HG03565 (cell line): ENCODE results near the gene TMCO5A.
"Not testable (repeated sequence)": the region's sequence is repeated elsewhere in the genome, so short reads cannot be mapped to it uniquely, and the experiment has no call there.

Experiments
- ATAC-seq: cut with Tn5 transposase; IDR thresholded peaks from one replicate; pipeline ENCODE4 v1.9.1; 2021; ENCODE audit warnings: mild to moderate bottlenecking, moderate library complexity; ENCODE audit not compliant: unreplicated experiment

The TMCO5A gene

GRCh38 chr15:37934340-37934739, at the start of gene TMCO5A:
Gene TMCO5A, plus strand, starts transcription at chr15:37934640. Its CDS starts 1,684 bp downstream, at chr15:37936324.
- ATAC-seq, result no peak

GRCh38 chr15:37885651-37886050, 48.8 kb upstream of the TMCO5A start:
- ATAC-seq, result no peak

DNA sequence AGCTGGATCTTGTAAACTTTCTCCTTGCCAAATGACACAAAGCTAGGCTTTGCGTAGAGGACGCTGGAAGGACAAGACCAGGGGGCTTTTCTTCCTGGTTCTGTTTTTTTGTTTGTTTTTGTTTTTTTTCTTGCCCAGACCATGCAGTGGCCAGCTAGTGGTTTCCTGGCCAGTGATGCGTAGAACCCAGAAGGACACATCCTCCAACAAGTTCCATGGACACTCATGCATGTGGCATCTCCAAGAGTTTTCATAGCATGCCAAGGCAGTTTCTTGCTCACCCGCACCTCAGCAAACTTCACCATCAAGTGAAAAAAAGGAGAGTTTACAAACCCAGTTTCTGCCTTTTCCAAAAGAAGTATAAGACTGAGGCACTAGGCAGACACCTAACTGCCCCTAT, 46.1 kb upstream of the TMCO5A start:
- ATAC-seq, result no peak

DNA sequence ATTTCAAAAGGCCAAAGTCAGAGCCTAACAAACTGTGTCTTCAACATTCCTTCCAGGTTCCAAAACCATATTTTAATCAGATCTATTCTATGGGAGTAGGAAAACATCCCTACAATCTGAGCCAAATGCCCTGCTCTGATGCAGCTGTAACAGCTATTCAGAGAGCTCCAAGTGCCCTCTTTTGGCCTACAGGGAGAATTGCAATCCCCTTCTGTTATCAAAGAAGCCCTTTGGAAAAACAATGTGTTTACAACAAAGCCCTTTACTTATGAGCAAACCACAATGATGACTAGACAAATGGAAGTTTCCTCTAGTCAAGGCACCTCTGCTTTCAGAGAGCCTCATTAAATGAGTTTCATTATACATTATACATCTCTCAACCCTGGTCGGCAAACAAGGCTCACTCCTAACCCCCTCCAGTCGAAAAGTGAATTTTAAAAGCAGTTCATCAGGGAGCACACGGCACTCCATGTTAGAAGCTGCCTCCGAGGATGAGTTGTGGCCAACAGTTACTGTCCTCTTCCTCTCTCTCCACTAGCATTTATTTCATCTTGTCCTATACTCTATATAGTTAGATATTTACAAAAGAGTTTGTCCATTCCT, 42.6 kb upstream of the TMCO5A start:
- no peak for ATAC-seq

DNA sequence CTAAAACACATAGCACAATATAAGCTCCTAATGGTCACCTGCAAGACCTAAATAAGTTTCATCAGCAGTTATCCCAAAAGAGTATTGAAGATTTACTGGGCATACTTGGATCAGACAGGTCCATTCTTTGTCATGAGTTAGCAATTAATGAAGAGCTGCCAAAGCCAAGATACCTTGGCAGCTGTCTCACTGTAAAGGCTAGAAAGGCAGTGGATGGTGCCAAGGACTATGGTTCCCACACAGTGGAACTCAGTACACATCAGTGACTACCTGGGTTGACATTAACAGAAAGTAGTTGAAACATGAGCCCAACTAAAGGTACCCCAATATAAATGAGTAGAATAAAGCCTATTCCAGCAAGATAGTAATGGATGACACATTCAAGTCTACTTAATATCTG, 41.1 kb upstream of the TMCO5A start:
- no peak for ATAC-seq

DNA sequence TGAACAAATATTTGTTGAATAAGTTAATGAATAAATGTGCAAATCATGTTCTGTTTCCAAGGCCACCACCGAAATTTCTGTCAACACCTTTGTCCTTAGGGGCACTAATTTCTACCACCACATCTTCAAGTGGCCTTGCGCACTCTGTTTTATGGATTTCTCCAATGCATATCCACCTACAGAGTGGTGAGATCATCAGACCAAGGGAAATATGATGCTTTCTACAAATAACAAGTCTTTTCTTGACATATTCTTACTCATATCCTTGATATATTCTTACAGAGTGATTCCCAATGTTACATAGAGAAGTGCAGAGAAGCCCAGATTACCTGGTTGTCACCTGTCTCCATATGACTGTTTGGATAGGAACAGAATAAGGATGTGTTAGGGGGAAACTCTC, 36.1 kb upstream of the TMCO5A start:
- ATAC-seq, result no peak

DNA sequence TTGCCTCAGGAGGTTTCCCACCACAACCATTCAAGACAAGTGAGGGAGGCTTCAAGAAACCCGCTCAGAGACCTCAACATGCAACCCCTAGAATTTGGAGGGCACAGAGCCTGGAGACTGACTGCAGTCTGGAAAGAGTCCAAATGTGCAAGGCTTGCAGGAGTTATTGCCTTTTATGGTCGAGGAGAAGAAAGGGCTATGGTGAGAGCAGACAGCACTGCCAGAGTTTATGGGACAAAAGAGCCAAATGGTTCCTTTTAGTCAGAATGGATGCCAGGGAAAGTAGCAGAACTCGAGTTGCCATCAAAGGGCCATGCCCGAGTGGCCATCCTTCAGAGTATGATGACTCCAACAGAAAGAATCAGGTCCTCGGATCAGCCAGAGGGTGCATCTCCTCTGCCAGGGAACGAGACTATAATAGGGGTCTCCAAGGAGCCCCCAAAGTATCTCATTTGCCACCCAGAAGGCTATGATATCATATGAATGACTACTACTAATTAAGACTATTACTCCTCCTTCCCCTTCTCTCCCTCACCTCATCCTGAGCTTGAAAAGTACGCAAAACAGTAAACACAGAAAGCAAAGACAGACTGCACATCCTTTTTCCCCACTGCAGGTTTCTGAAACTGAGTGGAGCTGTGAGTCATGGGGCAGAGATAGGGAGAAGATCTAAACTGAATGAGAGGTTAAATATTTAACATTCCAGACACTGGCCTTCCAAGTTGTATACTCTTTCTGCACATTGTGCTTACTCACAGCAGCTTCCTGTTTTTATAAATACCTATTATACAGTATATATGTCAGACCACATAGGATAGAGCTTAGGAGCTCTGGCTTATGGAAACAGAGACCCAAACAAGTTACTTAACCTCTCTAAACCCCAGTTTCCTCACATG, 33.9 kb upstream of the TMCO5A start:
- ATAC-seq, result no peak

DNA sequence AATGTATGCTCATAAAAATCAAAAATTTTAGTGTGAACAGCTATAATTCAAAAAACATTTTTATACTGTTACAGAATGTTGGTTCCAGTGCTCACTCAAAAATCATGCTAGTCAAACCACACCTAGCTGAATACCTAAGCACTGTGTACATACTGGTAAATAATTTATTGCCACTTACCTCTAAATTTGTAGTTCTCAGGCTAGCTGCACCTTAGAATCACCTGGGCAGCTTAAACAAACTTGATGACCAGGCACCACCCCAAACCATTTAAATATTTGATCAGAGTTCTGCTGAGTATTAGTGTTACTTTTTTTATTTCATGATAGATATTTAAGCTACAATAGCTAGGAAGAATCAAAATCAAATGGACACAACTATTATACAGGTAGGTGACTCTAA, 32.3 kb upstream of the TMCO5A start:
- no peak for ATAC-seq

DNA sequence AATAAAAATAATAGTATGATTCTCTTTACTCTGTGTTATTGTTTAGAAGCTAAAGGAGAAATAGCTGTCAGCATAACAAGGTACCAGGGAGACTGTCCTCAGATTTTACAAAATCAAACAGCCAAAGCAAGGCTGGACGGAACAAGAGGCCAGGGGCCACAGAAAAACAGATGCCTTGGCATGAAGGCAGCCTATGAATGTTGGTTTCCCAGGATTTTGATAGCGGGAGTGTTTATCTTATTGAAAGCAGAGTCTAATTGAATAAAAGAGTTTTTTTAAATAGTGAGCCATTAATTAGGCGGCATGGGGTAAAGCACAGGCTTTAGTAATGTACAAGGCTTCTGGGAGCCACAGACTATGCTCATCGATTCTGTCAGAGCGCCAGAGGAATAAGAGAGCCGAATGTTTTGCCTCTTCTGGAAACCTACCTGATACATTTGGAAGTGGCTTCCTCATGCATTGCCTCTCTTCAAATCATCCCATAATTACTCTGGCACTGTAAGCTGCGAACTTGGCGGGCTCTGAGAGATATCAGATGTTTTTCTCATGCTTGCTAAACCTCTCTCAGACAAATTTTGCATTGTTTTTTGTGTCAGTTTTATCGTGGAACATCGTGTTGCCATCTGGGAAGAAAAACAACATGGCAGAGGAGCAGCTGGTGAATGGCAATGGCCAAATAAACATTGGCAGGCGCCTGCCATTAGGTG, 30.4 kb upstream of the TMCO5A start:
- ATAC-seq, result no peak

DNA sequence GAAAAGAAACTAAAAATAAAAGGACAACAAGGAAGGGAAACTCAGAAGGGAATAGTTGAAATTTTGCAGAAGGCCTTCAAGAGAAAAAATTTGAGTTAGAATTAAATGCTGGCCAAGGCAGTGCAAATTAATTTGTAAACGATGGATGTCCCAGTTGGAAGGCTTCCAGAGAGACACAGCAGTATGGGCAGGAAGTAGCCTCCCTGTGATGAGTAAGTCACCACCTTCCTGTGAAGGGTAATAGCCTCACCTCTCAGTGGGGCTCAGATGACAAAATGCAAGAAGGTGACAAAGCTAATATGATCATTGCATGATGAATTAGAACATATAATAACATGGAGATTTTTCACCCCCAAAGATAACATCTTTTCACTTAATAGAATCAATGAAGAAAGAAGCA, 27.3 kb upstream of the TMCO5A start:
- no peak for ATAC-seq

DNA sequence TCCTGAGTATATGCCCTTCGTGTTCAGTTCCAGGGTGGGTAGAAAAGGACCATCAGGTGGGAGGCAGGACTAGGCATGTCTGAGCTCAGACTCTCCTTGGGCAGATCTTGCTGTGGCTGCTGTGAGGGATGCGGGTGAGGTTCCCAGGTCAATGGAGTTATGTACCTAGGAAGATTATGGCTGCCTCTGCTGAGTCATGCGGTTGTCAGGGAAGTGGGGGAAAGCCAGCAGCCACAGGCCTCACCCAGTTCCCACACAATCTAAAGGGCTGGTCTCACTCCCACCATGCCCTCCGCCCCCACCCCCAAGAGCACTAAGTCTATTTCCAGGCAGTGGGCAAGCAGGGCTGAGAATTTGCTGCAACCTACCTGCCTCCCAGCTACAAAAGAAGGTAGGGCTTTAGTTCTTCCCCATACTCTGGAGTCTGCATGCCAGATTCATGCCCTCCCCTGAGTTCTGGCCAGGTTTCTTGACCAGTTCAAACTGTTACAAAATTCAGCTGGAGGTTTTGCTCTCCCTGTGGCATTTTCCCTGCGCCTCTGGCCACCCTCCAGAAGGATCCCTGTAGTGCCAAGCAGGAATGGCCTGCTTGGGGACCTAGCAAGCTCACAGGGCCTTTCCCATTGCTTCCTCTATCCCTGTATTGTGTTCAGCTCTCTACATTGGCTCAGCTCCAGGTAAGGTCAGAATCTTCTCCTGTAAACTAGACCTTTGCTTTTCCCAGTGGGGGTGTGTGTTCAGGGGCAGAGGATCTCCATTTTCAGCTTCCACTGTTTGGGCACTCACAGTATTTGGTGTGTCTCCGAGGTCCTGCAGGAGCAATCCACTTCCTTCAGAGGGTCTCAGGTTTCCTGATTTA, 12.7 kb upstream of the TMCO5A start:
- ATAC-seq, result no peak

DNA sequence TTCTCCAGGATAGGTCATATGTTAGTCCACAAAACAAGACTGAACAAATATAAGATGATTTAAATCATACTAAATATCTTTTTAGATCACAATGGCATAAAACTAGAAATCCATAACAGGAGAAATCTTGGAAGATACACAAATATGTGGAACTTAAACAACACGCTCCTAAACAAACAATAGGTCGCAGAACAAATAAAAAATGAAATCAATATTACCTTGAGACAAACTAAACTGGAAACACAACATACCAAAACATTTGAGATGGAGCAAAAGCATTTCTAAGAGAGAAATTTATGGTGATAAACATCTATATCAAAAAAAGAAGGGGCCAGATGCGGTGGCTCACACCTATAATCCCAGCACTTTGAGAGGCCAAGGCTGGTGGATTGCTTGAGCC, 8.3 kb upstream of the TMCO5A start:
- no peak for ATAC-seq

DNA sequence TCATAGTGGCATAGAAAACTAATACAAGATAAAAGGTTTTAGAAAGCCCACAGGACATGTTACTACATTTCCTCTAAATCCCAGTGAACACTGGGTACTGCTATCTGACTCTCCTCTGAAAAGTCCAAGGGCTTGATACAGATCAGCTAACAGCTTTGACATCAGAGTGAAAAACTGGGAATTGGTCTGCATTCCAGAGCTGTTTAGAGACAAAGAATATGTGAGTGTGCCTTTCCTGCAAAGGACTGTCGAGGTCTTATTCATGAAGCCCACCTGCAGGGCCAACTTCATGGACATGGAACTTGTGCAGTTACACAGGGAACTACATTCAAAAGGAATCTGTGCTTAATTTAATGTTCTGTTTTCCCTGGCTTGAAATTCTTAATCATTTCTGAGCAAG, 5.2 kb upstream of the TMCO5A start:
- no peak for ATAC-seq

- no peak for ATAC-seq
Observed at GRCh38 chr15:37931321-37931720, 3.1 kb upstream of the TMCO5A start.

- no peak for ATAC-seq
Observed at GRCh38 chr15:37931868-37932267, 2.6 kb upstream of the TMCO5A start.

DNA sequence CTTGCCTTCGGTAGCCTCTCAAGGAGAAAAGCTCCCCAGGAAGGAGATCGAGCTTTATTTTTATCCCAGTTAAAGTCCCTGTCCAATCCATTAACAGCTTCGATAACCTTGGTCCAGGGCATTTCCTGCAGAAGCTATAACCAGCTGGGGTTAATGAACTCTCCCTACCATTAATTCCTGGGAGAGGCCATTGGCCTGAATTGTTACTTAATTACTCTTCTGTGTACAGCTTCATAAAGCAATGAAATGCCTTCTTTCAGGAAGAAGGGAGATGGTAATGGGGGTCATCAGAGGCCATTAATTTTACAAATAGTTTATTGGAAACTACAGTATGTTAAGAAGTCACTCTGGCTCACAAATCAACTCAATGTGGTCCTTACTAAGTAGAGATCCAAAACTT, 1.9 kb upstream of the TMCO5A start:
- no peak for ATAC-seq

GRCh38 chr15:37933666-37934065, 774 bp upstream of the TMCO5A start:
- ATAC-seq, result no peak

- ATAC-seq, result no peak
Observed at GRCh38 chr15:37940876-37941275, 6.4 kb downstream of the TMCO5A start.

- ATAC-seq, result no peak
Observed at GRCh38 chr15:37941779-37942178, 7.3 kb downstream of the TMCO5A start.

DNA sequence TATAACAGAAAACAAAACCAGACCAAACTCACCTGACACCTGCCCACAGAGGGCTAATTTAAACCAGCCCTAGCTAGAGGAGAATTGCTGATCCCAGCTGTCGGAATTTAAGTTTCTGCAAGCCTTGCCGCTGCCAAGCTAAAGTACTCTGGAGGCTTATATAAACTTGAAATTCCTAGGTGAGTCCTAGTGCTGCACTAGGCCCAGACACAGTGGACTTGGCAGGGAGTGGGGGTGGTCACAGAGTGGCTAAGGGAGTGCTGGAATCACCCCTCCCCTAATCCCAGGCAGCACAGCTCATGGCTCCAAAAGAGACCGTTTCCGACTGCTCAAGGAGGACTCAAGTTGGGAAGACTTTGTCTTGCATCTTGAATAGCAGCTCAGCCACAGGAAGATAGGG, 17.6 kb downstream of the TMCO5A start:
- no peak for ATAC-seq

- ATAC-seq, result not testable (repeated sequence)
Observed at GRCh38 chr15:37960742-37961141, 26.3 kb downstream of the TMCO5A start.
